ENCODE results near the gene SLC24A1. TPM values are rescaled to one million over a fixed set of nuclear protein-coding genes. Genes with fewer than 3 reads are reported as not detected.

SLC24A1 gene
- polyA plus RNA-seq, 6 donors from 2014 or later, result 2.3 to 3.7 (median 2.7) TPM; not detected in 1

DNA sequence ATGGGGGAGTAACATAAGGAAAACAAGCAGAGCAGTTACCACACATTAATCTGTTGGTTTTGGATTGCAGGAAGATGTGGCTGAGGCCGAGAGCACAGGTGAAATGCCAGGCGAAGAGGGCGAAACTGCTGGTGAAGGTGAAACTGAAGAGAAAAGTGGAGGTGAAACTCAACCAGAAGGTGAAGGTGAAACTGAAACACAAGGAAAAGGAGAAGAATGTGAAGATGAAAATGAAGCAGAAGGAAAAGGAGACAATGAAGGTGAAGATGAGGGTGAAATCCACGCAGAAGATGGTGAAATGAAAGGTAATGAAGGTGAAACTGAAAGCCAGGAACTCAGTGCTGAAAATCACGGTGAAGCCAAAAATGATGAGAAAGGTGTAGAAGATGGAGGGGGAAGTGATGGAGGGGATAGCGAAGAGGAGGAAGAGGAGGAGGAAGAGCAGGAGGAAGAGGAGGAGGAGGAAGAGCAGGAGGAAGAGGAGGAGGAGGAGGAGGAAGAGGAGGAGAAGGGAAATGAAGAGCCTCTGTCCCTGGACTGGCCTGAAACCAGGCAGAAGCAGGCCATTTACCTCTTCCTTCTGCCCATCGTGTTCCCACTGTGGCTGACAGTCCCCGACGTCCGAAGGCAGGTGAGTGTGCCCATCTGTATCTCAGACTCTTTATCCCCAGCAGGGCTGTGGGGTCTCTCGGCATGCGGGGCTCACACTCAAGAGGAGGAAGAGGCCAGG, 28.7 kb downstream of the SLC24A1 start:
- H3K27ac Mint-ChIP-seq, result peak overlapping the region in 5 of 6 donors; percentile 16 to 78 (median 55)
- peaks cover 10 to 16% of the 10 kb centered on the region in 2 donors for H3K36me3 Mint-ChIP-seq
- H3K4me3 Mint-ChIP-seq, result peak overlapping the region in 1 of 8 donors; percentile 30
- peaks cover 11 to 26% (median 19%) of the 10 kb centered on the region in 3 donors for H3K4me1 Mint-ChIP-seq
- no peaks in the 10 kb centered on the region for H3K27me3 Mint-ChIP-seq
- DNase-seq (no peak), ATAC-seq (ENCODE audit: low read depth in 2 of 2) (no peak)
- H3K9me3 Mint-ChIP-seq, result no peaks in the 10 kb centered on the region

- Mint-ChIP-seq H3K4me3 (no peak overlapping the region), H3K36me3 (peaks cover 15 to 16% of the 10 kb centered on the region in 2 donors), H3K27ac (peak overlapping the region in 3 of 6 donors; percentile 64 to 76 (median 68))
These were observed 29.2 kb downstream of the SLC24A1 start for GRCh38 chr15:65651042-65651322.

DNA sequence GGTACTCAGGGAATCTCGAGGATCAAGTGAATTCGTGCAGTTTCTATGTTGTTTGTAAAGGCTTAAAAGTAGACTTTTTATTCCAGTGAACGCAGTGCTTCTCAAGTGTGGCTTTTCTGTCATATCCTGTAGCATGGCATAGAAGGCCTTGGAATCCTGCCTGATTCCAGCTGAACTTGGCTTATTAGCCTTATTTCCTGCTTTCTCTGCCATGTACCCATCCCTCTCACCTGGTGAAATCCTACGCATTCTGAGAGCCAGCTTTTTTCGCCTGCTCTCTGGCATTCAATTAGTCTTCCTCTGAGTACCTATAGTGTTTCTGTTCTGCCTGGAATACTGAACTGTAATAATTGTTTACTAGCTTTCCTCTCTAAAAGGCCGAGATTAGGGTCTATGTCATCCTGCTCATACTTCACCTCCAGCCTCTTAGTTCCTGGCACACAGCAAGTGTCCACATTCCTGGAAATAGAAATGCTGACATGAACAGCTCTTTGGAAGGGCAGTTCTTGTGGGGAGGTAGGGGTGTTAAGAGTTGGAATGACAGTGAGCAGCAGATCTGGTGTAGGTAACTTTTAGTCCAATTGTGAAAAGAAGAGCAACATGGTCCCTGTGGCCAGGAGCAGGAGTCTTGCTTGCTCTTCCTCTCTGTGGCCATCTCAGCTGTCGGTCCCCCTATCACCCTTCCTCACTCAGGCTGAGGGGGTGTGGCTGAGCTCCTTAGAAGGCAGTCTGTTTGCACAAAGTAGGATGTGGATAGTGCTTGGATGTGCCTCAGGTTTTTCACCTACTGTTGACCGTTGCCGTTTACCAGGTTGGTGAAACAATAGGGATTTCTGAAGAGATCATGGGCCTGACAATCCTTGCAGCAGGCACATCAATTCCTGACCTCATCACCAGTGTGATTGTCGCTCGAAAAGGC, 30.4 kb downstream of the SLC24A1 start:
- no peak overlapping the region for H3K4me3 Mint-ChIP-seq

More at GRCh38 chr15:65651042-65651322, 29.2 kb downstream of the SLC24A1 start:
- no peak for ATAC-seq (ENCODE audit: low read depth in 2 of 2)
- no peaks in the 10 kb centered on the region for H3K27me3 Mint-ChIP-seq
- peaks cover 11 to 24% (median 19%) of the 10 kb centered on the region in 3 donors for H3K4me1 Mint-ChIP-seq
- no peaks in the 10 kb centered on the region for H3K9me3 Mint-ChIP-seq
- no peak for DNase-seq

DNA sequence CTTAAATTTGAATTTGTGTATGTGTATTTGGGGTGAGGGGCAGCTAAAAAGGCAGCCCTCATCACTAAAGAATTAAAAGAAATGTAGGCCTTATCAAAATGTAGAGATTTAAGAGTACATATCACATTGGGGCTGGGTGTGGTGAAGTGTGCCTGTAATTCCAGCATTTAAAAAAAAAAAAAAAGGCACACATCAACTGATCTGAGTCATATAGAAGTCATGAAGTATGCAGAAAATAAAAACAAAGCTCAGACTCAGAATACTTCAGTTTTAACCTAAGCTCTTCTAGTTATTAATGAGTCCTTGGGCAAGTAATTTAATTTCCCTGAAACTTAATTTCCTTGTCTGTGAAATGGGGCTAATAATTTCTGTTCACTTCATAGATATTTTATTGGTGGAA, 31.6 kb downstream of the SLC24A1 start:
- peak overlapping the region in 1 of 6 donors; percentile 58 for H3K27ac Mint-ChIP-seq
- H3K4me3 Mint-ChIP-seq, result no peak overlapping the region
- peaks cover 16 to 19% of the 10 kb centered on the region in 2 donors for H3K36me3 Mint-ChIP-seq
- no peak for DNase-seq
- no peaks in the 10 kb centered on the region for H3K27me3 Mint-ChIP-seq
- peaks cover 8 to 16% (median 11%) of the 10 kb centered on the region in 3 donors for H3K4me1 Mint-ChIP-seq
- no peaks in the 10 kb centered on the region for H3K9me3 Mint-ChIP-seq
- ATAC-seq (ENCODE audit: low read depth in 2 of 2), result no peak

More for the DNA sequence above, 30.4 kb downstream of the SLC24A1 start:
- Mint-ChIP-seq H3K27me3 (no peaks in the 10 kb centered on the region), H3K27ac (peak overlapping the region; percentile 35 to 81 (median 66)), H3K4me1 (peaks cover 11 to 19% (median 13%) of the 10 kb centered on the region in 3 donors), H3K36me3 (peaks cover 16 to 19% of the 10 kb centered on the region in 2 donors), H3K9me3 (no peaks in the 10 kb centered on the region)
- ATAC-seq (ENCODE audit: low read depth in 2 of 2) (no peak), DNase-seq (no peak)

DNA sequence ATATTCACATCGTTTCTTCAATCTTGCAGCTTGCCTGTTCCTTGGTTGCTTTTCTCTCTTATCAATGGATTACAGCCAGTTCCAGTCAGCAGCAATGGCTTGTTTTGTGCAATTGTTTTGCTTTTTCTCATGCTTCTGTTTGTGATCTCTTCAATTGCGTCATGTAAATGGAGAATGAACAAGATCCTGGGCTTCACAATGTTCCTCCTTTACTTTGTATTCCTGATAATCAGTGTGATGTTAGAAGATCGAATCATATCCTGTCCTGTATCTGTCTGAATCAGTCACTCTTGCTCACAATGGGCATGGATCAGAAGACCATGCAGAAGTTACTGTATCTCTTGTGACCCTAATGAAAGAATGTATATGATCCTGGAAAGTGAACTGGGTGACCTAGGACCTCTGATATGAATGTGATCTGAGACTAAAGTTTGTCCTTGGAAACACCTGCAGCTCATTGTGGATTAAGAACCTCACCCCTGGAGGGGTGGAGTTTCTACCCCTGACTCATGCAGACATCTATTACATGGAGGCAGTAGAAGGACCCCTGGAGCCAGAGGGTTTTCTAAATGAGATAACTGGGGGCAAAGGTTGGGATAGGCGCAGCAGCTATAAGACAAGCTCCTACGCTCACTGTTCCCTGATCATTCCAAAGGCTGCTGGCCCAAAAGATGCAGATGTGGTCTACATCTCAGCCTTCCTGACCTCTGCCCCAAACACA, 32.2 kb downstream of the SLC24A1 start:
- Mint-ChIP-seq H3K27me3 (no peaks in the 10 kb centered on the region), H3K9me3 (no peaks in the 10 kb centered on the region), H3K4me1 (peaks cover 8 to 18% (median 11%) of the 10 kb centered on the region in 3 donors), H3K36me3 (peaks cover 16 to 24% of the 10 kb centered on the region in 2 donors), H3K4me3 (no peak overlapping the region), H3K27ac (peak overlapping the region in 4 of 6 donors; percentile 31 to 58 (median 45))
- DNase-seq (no peak), ATAC-seq (ENCODE audit: low read depth in 2 of 2) (no peak)

DNA sequence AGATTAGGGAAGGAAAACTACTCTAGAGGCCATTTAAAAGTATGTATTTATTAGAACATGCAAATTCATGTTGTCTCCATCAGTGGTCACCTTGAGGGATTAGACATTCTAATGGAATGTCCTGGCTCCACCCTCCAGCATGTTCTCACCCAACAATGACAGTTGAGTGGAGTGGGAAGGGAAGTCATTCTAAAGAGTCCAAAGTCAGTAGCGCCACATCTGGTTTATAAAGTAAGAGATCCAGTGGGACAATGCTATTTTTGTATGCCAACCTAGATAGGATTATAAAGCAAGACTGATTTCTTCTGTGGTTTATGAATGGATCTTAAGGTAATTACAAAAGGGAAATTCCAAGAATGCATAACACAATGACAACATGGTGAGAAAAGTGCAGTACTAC, 33.3 kb downstream of the SLC24A1 start:
- no peaks in the 10 kb centered on the region for H3K9me3 Mint-ChIP-seq
- H3K4me1 Mint-ChIP-seq, result peaks cover 6 to 20% (median 10%) of the 10 kb centered on the region in 3 donors
- no peak overlapping the region for H3K4me3 Mint-ChIP-seq
- no peak for DNase-seq
- H3K27me3 Mint-ChIP-seq, result no peaks in the 10 kb centered on the region
- ATAC-seq (ENCODE audit: low read depth in 2 of 2), result no peak
- H3K27ac Mint-ChIP-seq, result peak overlapping the region in 3 of 6 donors; percentile 15 to 80 (median 49)
- H3K36me3 Mint-ChIP-seq, result peaks cover 14 to 24% of the 10 kb centered on the region in 2 donors

DNA sequence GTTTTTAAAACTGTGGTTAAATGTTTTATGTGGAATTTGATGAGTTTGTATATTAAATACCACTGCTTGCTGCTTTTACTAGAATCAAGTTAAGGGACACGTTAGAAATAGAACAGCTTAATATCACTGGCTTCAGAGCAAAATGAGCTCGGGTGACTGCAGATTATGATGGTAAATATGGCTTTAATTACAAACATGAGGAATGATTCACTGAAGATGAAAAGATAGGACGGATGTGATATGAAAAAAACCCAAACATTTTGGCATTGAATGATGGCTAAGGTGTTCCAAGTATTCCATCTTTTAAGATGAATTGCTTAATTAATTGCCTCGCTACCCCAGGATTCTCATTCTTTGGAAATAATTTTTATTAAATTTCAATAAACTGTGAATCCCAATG, 33.7 kb downstream of the SLC24A1 start:
- peak overlapping the region in 1 of 6 donors; percentile 49 for H3K27ac Mint-ChIP-seq

GRCh38 chr15:65659502-65660052, 37.8 kb downstream of the SLC24A1 start:
- Mint-ChIP-seq H3K4me3 (no peak overlapping the region), H3K27me3 (no peaks in the 10 kb centered on the region), H3K36me3 (peaks cover 4 to 23% of the 10 kb centered on the region in 2 donors), H3K27ac (peak overlapping the region in 5 of 6 donors; percentile 9 to 73 (median 63)), H3K4me1 (peaks cover 5 to 15% (median 7%) of the 10 kb centered on the region in 3 donors), H3K9me3 (no peaks in the 10 kb centered on the region)
- ATAC-seq (ENCODE audit: low read depth in 2 of 2) (no peak), DNase-seq (no peak)

More for the DNA sequence above, 33.7 kb downstream of the SLC24A1 start:
- Mint-ChIP-seq H3K36me3 (peaks cover 9 to 21% of the 10 kb centered on the region in 2 donors), H3K4me3 (no peak overlapping the region), H3K9me3 (no peaks in the 10 kb centered on the region), H3K4me1 (peaks cover 2 to 18% (median 6%) of the 10 kb centered on the region in 3 donors), H3K27me3 (no peaks in the 10 kb centered on the region)
- DNase-seq (no peak), ATAC-seq (ENCODE audit: low read depth in 2 of 2) (no peak)

DNA sequence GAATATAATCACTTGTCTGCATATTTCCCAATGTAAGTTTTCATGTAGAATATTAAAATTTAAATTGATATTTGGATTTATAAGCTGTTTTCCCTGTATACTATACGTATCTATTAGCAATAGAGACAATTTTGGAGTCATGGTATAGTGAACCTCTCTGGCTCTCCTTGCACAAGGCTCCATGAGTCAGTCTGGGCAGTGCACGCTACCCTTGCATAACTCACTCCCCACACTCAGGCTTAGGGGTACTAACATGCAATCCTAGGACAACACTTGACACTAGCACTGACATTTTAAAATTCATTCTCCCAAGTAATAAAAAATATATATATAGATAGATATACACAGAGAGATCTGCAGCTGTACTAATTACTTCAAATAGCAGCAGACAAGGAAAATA, 39.2 kb downstream of the SLC24A1 start:
- H3K4me3 Mint-ChIP-seq, result no peak overlapping the region
- DNase-seq (no peak), ATAC-seq (ENCODE audit: low read depth in 2 of 2) (no peak)

DNA sequence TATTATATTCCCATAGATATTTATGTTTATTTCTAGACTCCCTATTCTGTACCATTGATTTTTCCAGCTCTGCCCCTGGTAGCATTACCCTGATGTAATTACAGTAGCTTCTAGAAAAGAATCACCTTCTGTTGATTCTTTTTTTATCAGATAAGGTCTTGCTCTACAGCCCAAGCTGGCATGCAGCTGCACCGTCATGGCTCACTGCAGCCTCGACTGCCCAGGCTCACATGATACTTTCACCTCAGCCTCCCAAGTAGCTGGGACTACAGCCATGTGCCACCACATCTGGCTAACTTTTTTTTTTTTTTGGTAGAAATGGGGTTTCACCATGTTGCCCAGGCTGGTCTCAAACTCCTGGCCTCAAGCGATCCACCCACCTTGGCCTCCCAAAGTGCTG, 41.8 kb downstream of the SLC24A1 start:
- no peaks in the 10 kb centered on the region for H3K9me3 Mint-ChIP-seq
- peaks cover 16 to 17% of the 10 kb centered on the region in 2 donors for H3K36me3 Mint-ChIP-seq
- no peaks in the 10 kb centered on the region for H3K27me3 Mint-ChIP-seq
- peak overlapping the region in 4 of 6 donors; percentile 19 to 60 (median 38) for H3K27ac Mint-ChIP-seq
- ATAC-seq (ENCODE audit: low read depth in 2 of 2) (peak; percentile 92 to 99), DNase-seq (peak; percentile 13)
- H3K4me1 Mint-ChIP-seq, result peaks cover 5 to 15% (median 8%) of the 10 kb centered on the region in 3 donors
- peak overlapping the region in 3 of 8 donors; percentile 2 to 74 (median 39) for H3K4me3 Mint-ChIP-seq

More for the DNA sequence above, 39.2 kb downstream of the SLC24A1 start:
- Mint-ChIP-seq H3K27me3 (no peaks in the 10 kb centered on the region), H3K4me1 (peaks cover 5 to 15% (median 8%) of the 10 kb centered on the region in 3 donors), H3K36me3 (peaks cover 16 to 22% of the 10 kb centered on the region in 2 donors), H3K9me3 (no peaks in the 10 kb centered on the region), H3K27ac (peak overlapping the region in 1 of 6 donors; percentile 42)

GRCh38 chr15:65666257-65666656, 44.5 kb downstream of the SLC24A1 start:
- H3K4me3 Mint-ChIP-seq, result no peak overlapping the region

GRCh38 chr15:65675551-65675950, 53.8 kb downstream of the SLC24A1 start:
- Mint-ChIP-seq H3K4me1 (no peaks in the 10 kb centered on the region), H3K36me3 (no peaks in the 10 kb centered on the region), H3K27me3 (no peaks in the 10 kb centered on the region), H3K9me3 (no peaks in the 10 kb centered on the region), H3K27ac (peak overlapping the region in 2 of 6 donors; percentile 14 to 29), H3K4me3 (no peak overlapping the region)
- DNase-seq, result no peak
- ATAC-seq (ENCODE audit: low read depth in 2 of 2), result no peak

More at GRCh38 chr15:65666257-65666656, 44.5 kb downstream of the SLC24A1 start:
- H3K9me3 Mint-ChIP-seq, result no peaks in the 10 kb centered on the region
- no peak for ATAC-seq (ENCODE audit: low read depth in 2 of 2)
- no peak overlapping the region for H3K27ac Mint-ChIP-seq
- H3K4me1 Mint-ChIP-seq, result peaks cover 5 to 8% (median 8%) of the 10 kb centered on the region in 3 donors
- no peak for DNase-seq
- peaks cover 13 to 16% of the 10 kb centered on the region in 2 donors for H3K36me3 Mint-ChIP-seq
- no peaks in the 10 kb centered on the region for H3K27me3 Mint-ChIP-seq

Data from naive B cell (primary cell).